Left ventricle myocardium inferior (tissue), 1 donor: ENCODE measurements around the gene IFIT1. TPM values are rescaled to one million over a fixed set of nuclear protein-coding genes. Genes with fewer than 3 reads are reported as not detected.
"Not testable (repeated sequence)": the region's sequence is repeated elsewhere in the genome, so short reads cannot be mapped to it uniquely, and the experiment has no call there.

Experiments used
- DNase-seq: peaks from one replicate; pipeline ENCODE4 v3.0.0-alpha.2; 2020
- H3K27ac ChIP-seq: fragments of 200-600 bp; replicated peaks from 2 replicates; pipeline ENCODE4 v1.8.0; 2021
- H3K27me3 ChIP-seq: fragments of 200-600 bp; 2 replicates; pipeline ENCODE4 v1.8.0; 2021; ENCODE audit warnings: low read depth
- H3K36me3 ChIP-seq: fragments of 200-600 bp; 2 replicates; pipeline ENCODE4 v1.8.0; 2021
- H3K4me1 ChIP-seq: fragments of 200-600 bp; 2 replicates; pipeline ENCODE4 v1.8.0; 2021
- H3K4me3 ChIP-seq: fragments of 200-600 bp; 2 replicates; pipeline ENCODE4 v1.8.0; 2021; ENCODE audit warnings: mild to moderate bottlenecking, moderate library complexity
- H3K9me3 ChIP-seq: fragments of 200-600 bp; replicated peaks from 2 replicates; pipeline ENCODE4 v1.8.0; 2021
- intact Hi-C: fragments of 100-400 bp; cut with micrococcal nuclease; formaldehyde crosslinking; loops from one replicate; pipeline ENCODE4 v1.11.0; 2022
- total RNA-seq: library from RNA; stranded (reverse); fragmentation: NEBNext Ultra II Directional; extraction: Animal tissue kit (Norgen Biotek cat#: 25700); gene quantifications from one replicate; pipeline ENCODE4 v1.2.1, GENCODE V29; 2021
- TF ChIP-seq, protein P1 (sequence below): fragments of 200-600 bp; IDR thresholded peaks from 2 replicates; pipeline ENCODE4 v1.8.0; 2021; ENCODE audit warnings: antibody characterized with exemption, mild to moderate bottlenecking, borderline replicate concordance
- donor health status: DM: no; HTN: yes; CAD: no; lungs with severe emphysema.

IFIT1 gene
- total RNA-seq, 1 donor from 2014 or later, result 31.0 TPM

DNA sequence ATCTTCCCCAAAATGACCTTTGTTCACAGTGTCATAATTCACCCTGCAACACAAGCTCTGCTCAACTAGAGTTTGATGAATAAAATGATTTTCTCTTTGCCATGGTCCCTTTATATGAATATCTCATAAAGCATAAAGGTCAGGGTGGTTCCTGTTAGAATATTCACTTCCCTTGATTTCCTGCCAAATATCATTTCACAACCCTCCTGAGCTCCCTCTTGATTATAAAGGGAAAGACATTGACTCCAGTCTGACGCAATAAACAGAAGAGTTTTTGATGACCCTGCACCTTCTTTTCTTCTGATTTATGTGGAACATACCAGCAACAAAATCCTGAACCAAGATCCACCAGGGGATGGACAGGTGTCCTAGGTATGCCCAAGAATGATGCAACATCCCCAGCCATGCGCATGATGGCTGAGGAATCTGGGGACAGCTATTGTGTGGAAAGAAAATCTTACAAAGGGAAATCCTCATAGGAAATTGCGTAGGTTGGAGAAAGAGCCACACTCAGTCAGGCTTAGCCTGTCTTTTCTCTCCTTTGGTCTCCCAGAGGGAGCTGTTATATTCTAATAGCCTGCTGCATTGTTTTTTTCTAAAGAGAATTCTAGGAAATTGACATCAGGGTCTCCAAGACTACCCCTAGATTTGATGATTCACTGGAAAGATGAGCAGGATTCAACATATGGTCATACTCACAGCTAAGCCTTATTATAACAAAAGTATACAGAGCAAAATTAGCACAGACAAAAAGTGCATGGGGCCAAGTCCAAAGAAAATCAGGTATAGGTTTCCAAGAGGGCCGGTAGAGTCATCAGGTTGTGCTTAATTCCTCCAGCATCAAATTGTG, 45.8 kb upstream of the IFIT1 start:
- Histone ChIP-seq H3K27me3 (no peaks in the 10 kb centered on the region), H3K4me3 (no peak overlapping the region), H3K9me3 (no peaks in the 10 kb centered on the region), H3K4me1 (peaks cover 77% of the 10 kb centered on the region), H3K27ac (peak overlapping the region; percentile 74), H3K36me3 (no peaks in the 10 kb centered on the region)
- DNase-seq, result no peak
- TF ChIP-seq, protein P1, sequence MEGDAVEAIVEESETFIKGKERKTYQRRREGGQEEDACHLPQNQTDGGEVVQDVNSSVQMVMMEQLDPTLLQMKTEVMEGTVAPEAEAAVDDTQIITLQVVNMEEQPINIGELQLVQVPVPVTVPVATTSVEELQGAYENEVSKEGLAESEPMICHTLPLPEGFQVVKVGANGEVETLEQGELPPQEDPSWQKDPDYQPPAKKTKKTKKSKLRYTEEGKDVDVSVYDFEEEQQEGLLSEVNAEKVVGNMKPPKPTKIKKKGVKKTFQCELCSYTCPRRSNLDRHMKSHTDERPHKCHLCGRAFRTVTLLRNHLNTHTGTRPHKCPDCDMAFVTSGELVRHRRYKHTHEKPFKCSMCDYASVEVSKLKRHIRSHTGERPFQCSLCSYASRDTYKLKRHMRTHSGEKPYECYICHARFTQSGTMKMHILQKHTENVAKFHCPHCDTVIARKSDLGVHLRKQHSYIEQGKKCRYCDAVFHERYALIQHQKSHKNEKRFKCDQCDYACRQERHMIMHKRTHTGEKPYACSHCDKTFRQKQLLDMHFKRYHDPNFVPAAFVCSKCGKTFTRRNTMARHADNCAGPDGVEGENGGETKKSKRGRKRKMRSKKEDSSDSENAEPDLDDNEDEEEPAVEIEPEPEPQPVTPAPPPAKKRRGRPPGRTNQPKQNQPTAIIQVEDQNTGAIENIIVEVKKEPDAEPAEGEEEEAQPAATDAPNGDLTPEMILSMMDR, result no peak
- intact Hi-C loops, result no loop called here

- intact Hi-C loops, result no loop called here
- no peaks in the 10 kb centered on the region for H3K9me3 ChIP-seq
- no peak for DNase-seq
- no peaks in the 10 kb centered on the region for H3K27me3 ChIP-seq
- no peak overlapping the region for H3K4me3 ChIP-seq
- no peaks in the 10 kb centered on the region for H3K36me3 ChIP-seq
- TF ChIP-seq, protein P1, result no peak
- peaks cover 77% of the 10 kb centered on the region for H3K4me1 ChIP-seq
- peak overlapping the region; percentile 74 for H3K27ac ChIP-seq
These were observed 44.5 kb upstream of the IFIT1 start for GRCh38 chr10:89347701-89348457.

GRCh38 chr10:89348481-89348880, 43.9 kb upstream of the IFIT1 start:
- Histone ChIP-seq H3K27me3 (no peaks in the 10 kb centered on the region), H3K27ac (peak overlapping the region; percentile 74), H3K36me3 (no peaks in the 10 kb centered on the region), H3K9me3 (no peaks in the 10 kb centered on the region), H3K4me3 (no peak overlapping the region), H3K4me1 (peaks cover 73% of the 10 kb centered on the region)
- DNase-seq, result no peak
- TF ChIP-seq, protein P1, result no peak
- intact Hi-C loops, result no loop called here

DNA sequence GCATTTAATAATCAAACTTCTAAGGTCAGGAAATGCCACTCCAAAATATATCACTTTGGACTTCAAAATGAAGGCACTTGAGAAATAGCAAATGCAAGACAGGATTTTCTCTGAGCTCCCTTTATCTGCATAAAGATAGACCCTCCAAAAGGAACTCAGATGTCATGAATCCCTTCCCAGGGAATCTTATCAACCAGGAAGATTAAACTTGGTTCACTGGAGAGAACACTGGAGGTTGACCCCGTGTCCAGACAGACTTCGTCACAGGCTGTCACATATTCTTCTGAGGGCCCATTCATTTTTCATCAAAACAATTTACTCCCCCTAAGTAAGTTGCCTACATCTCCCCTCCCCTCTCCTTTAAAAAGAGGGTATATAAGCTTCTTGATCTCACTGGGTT, 43.4 kb upstream of the IFIT1 start:
- Histone ChIP-seq H3K27ac (peak overlapping the region; percentile 74), H3K9me3 (no peaks in the 10 kb centered on the region), H3K4me1 (peaks cover 73% of the 10 kb centered on the region), H3K27me3 (no peaks in the 10 kb centered on the region), H3K36me3 (no peaks in the 10 kb centered on the region), H3K4me3 (no peak overlapping the region)
- no peak for DNase-seq
- intact Hi-C loops, result no loop called here
- TF ChIP-seq, protein P1, result no peak

DNA sequence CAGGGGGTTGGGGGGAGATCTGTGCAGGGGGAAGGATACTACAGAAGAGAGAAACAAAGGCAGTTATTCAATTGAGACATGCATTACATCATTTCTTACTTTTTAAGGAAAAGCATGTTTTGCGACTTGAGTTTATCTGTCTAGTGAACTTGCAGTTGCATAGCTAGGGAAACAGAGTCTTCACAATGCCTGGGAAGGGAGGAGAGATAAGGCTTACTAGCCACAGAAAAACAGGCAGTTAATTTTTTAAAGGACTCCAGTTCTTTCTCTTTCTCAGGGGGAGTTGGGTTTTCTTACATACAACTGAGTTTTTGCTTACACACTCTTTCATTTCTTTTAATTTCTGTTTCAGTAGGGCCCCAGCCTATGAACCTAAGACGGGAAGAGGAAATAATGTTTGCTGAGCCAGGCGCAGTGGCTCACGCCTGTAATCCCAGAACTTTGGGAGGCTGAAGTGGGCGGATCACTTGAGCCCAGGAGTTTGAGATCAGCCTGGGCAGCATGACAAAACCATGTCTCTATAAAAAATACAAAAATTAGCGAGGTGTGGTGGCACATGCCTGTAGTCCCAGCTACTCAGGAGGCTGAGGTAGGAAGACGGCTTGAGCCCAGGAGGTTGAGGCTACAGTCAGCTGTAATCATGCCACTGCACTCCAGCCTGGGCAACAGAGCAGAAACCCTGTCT, 41.6 kb upstream of the IFIT1 start:
- H3K36me3 ChIP-seq, H3K4me3 ChIP-seq, intact Hi-C loops, H3K27me3 ChIP-seq, H3K9me3 ChIP-seq: not testable (repeated sequence)
- DNase-seq, result peak; percentile 32
- peaks cover 70% of the 10 kb centered on the region for H3K4me1 ChIP-seq
- H3K27ac ChIP-seq, result peak overlapping the region; percentile 84
